GM23338 (cell line): ENCODE measurements around the gene FMN2. TPM values are rescaled to one million over a fixed set of nuclear protein-coding genes. Genes with fewer than 3 reads are reported as not detected.

ENCODE experiments used
- ATAC-seq: fragments of 200-7000 bp; cut with Tn5 transposase; 3 replicates; pipeline ENCODE4 v1.9.1; 2020
- DNase-seq: peaks from one replicate; pipeline ENCODE4 v3.0.0-alpha.2; 2015; ENCODE audit warnings: low spot score
- H2AFZ ChIP-seq: fragments of 200-600 bp; sonication (generic); 2 replicates; pipeline ENCODE4 v1.8.0; 2016; ENCODE audit warnings: antibody characterized with exemption, mild to moderate bottlenecking, moderate library complexity
- H3F3A ChIP-seq: fragments of 200-600 bp; sonication (generic); replicated peaks from 2 replicates; pipeline ENCODE4 v1.8.0; 2017; ENCODE audit warnings: antibody characterized with exemption, mixed run types, low read depth
- H3K27ac ChIP-seq: fragments of 200-600 bp; sonication (generic); 2 replicates; pipeline ENCODE4 v1.6.1; 2016; ENCODE audit warnings: low read depth
- H3K27me3 ChIP-seq: fragments of 200-600 bp; sonication (generic); 2 replicates; pipeline ENCODE4 v1.8.0; 2016; ENCODE audit warnings: mild to moderate bottlenecking, mixed run types, moderate library complexity; ENCODE audit not compliant: insufficient read depth
- H3K36me3 ChIP-seq: fragments of 200-600 bp; sonication (generic); 2 replicates; pipeline ENCODE4 v1.8.0; 2016; ENCODE audit warnings: mild to moderate bottlenecking; ENCODE audit not compliant: insufficient read depth
- H3K4me1 ChIP-seq: fragments of 200-600 bp; sonication (generic); 2 replicates; pipeline ENCODE4 v1.8.0; 2016; ENCODE audit warnings: mild to moderate bottlenecking, moderate library complexity; ENCODE audit not compliant: insufficient read depth
- H3K4me2 ChIP-seq: fragments of 200-600 bp; sonication (generic); 2 replicates; pipeline ENCODE4 v1.7.1; 2017; ENCODE audit warnings: mixed run types
- H3K4me3 ChIP-seq: fragments of 200-600 bp; sonication (generic); 2 replicates; pipeline ENCODE4 v1.6.1; 2016; ENCODE audit warnings: mixed run types
- H3K79me2 ChIP-seq: fragments of 200-600 bp; sonication (generic); replicated peaks from 2 replicates; pipeline ENCODE4 v1.8.0; 2017; ENCODE audit warnings: mild to moderate bottlenecking; ENCODE audit not compliant: insufficient read depth
- H3K9me2 ChIP-seq: fragments of 200-600 bp; sonication (generic); 2 replicates; pipeline ENCODE4 v1.8.0; 2017; ENCODE audit not compliant: insufficient read depth
- H4K20me1 ChIP-seq: fragments of 200-600 bp; sonication (generic); replicated peaks from 2 replicates; pipeline ENCODE4 v1.8.0; 2017; ENCODE audit warnings: mild to moderate bottlenecking; ENCODE audit not compliant: insufficient read depth
- H3K27ac Mint-ChIP-seq: 2 replicates; pipeline ENCODE4 v1.8.0; 2020; ENCODE audit warnings: inconsistent platforms, mild to moderate bottlenecking, moderate library complexity, mixed read lengths
- H3K27me3 Mint-ChIP-seq: 3 replicates; pipeline ENCODE4 v1.8.0; 2022; ENCODE audit warnings: low read depth, mild to moderate bottlenecking, moderate library complexity, mixed read lengths, inconsistent platforms; ENCODE audit not compliant: insufficient read depth, poor library complexity
- H3K36me3 Mint-ChIP-seq: 3 replicates; pipeline ENCODE4 v1.8.0; 2021; ENCODE audit warnings: low read depth, mild to moderate bottlenecking, inconsistent platforms, moderate library complexity, mixed read lengths
- H3K4me1 Mint-ChIP-seq: 3 replicates; pipeline ENCODE4 v1.8.0; 2020; ENCODE audit warnings: mild to moderate bottlenecking, inconsistent platforms, mixed read lengths
- H3K4me3 Mint-ChIP-seq: 3 replicates; pipeline ENCODE4 v1.8.0; 2021; ENCODE audit warnings: moderate library complexity, mild to moderate bottlenecking, inconsistent platforms, mixed read lengths
- H3K9me3 Mint-ChIP-seq: 3 replicates; pipeline ENCODE4 v1.8.0; 2020; ENCODE audit warnings: moderate library complexity, mild to moderate bottlenecking, inconsistent platforms, mixed read lengths
- EZH2 ChIP-seq: fragments of 200-600 bp; sonication (generic); IDR thresholded peaks from one replicate; pipeline ENCODE4 v1.8.0; 2017; ENCODE audit warnings: antibody characterized with exemption, mild to moderate bottlenecking, low read depth; ENCODE audit not compliant: unreplicated experiment
- EZH2phosphoT487 ChIP-seq: fragments of 200-600 bp; sonication (generic); IDR thresholded peaks from one replicate; pipeline ENCODE4 v1.8.1; 2018; ENCODE audit warnings: antibody characterized with exemption; ENCODE audit not compliant: unreplicated experiment
- JUNB ChIP-seq: IDR thresholded peaks from one replicate; pipeline ENCODE4 v1.6.1; 2016; ENCODE audit warnings: antibody characterized with exemption; ENCODE audit not compliant: unreplicated experiment
- NANOG ChIP-seq: IDR thresholded peaks from 2 replicates; pipeline ENCODE4 v1.6.1; 2016; ENCODE audit warnings: antibody characterized with exemption, borderline replicate concordance
- POLR2AphosphoS5 ChIP-seq: IDR thresholded peaks from 2 replicates; pipeline ENCODE4 v1.6.1; 2016; ENCODE audit warnings: antibody characterized with exemption, low read depth
- STAT1 ChIP-seq: IDR thresholded peaks from one replicate; pipeline ENCODE4 v1.6.1; 2016; ENCODE audit warnings: antibody characterized with exemption; ENCODE audit not compliant: unreplicated experiment
- ZNF114 ChIP-seq: fragments of 250-450 bp; sonication (Bioruptor Pico); IDR thresholded peaks from 2 replicates; pipeline ENCODE4 v1.5.0; 2020; ENCODE audit warnings: mild to moderate bottlenecking, moderate library complexity
- polyA plus RNA-seq: library from polyadenylated mRNA; unstranded; fragments of >200 nt; fragmentation: Nextera tagmentation; extraction: Ambion mirVana; gene quantifications from 2 replicates; pipeline ENCODE4 v1.2.1, GENCODE V29; 2016
- total RNA-seq: library from RNA; depleted of rRNA; stranded (reverse); fragments of >200 nt; shearing (Covaris generic); gene quantifications from 2 replicates; pipeline ENCODE4 v1.2.3, GENCODE V29; 2014
- TF ChIP-seq, protein P1 (sequence below): IDR thresholded peaks from 2 replicates; pipeline ENCODE4 v1.6.1; 2016; ENCODE audit warnings: antibody characterized with exemption
- TF ChIP-seq, protein P2 (sequence below): IDR thresholded peaks from one replicate; pipeline ENCODE4 v1.6.1; 2018; ENCODE audit warnings: antibody characterized with exemption; ENCODE audit not compliant: unreplicated experiment
- TF ChIP-seq, protein P3 (sequence below), 2 experiments: fragments of 200-600 bp in 1 of 2; sonication (generic) in 1 of 2; conservative IDR thresholded peaks; 2 replicates each; pipeline versions ENCODE4 v1.5.1 to v1.6.1; 2016 to 2017; ENCODE audit warnings: antibody characterized with exemption in 2 of 2, low read depth in 2 of 2, mild to moderate bottlenecking in 2 of 2, moderate library complexity in 1 of 2

Gene FMN2
- total and polyA plus RNA-seq, 2 experiments from 2014 or later = 1.5 to 2.5 TPM

DNA sequence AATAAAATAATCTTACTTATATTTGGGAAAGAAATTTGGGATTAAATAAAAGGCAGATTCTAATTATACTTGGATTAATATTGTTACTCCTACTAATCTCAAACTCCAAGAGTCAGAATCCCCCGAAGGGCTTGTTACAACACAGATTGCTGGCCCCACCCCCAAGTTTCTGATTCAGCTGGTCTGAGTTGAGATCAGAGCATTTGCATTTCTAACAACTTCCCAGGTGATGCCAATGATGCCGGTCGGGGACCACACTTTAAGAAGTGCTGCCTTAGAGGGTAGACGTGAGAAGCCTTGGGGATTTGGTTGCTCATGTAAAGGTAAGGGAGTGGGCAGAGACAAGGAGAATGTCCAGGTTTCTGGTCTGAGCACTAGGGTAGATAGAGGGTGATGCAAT lies 47.2 kb downstream of the FMN2 start (continued):
- TF ChIP-seq, protein P1, sequence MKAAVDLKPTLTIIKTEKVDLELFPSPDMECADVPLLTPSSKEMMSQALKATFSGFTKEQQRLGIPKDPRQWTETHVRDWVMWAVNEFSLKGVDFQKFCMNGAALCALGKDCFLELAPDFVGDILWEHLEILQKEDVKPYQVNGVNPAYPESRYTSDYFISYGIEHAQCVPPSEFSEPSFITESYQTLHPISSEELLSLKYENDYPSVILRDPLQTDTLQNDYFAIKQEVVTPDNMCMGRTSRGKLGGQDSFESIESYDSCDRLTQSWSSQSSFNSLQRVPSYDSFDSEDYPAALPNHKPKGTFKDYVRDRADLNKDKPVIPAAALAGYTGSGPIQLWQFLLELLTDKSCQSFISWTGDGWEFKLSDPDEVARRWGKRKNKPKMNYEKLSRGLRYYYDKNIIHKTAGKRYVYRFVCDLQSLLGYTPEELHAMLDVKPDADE = no peak
- TF ChIP-seq EZH2 = no peak
- TF ChIP-seq, protein P2, sequence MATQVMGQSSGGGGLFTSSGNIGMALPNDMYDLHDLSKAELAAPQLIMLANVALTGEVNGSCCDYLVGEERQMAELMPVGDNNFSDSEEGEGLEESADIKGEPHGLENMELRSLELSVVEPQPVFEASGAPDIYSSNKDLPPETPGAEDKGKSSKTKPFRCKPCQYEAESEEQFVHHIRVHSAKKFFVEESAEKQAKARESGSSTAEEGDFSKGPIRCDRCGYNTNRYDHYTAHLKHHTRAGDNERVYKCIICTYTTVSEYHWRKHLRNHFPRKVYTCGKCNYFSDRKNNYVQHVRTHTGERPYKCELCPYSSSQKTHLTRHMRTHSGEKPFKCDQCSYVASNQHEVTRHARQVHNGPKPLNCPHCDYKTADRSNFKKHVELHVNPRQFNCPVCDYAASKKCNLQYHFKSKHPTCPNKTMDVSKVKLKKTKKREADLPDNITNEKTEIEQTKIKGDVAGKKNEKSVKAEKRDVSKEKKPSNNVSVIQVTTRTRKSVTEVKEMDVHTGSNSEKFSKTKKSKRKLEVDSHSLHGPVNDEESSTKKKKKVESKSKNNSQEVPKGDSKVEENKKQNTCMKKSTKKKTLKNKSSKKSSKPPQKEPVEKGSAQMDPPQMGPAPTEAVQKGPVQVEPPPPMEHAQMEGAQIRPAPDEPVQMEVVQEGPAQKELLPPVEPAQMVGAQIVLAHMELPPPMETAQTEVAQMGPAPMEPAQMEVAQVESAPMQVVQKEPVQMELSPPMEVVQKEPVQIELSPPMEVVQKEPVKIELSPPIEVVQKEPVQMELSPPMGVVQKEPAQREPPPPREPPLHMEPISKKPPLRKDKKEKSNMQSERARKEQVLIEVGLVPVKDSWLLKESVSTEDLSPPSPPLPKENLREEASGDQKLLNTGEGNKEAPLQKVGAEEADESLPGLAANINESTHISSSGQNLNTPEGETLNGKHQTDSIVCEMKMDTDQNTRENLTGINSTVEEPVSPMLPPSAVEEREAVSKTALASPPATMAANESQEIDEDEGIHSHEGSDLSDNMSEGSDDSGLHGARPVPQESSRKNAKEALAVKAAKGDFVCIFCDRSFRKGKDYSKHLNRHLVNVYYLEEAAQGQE = no peak
- TF ChIP-seq STAT1 = no peak
- no peak for TF ChIP-seq JUNB
- TF ChIP-seq, protein P3, sequence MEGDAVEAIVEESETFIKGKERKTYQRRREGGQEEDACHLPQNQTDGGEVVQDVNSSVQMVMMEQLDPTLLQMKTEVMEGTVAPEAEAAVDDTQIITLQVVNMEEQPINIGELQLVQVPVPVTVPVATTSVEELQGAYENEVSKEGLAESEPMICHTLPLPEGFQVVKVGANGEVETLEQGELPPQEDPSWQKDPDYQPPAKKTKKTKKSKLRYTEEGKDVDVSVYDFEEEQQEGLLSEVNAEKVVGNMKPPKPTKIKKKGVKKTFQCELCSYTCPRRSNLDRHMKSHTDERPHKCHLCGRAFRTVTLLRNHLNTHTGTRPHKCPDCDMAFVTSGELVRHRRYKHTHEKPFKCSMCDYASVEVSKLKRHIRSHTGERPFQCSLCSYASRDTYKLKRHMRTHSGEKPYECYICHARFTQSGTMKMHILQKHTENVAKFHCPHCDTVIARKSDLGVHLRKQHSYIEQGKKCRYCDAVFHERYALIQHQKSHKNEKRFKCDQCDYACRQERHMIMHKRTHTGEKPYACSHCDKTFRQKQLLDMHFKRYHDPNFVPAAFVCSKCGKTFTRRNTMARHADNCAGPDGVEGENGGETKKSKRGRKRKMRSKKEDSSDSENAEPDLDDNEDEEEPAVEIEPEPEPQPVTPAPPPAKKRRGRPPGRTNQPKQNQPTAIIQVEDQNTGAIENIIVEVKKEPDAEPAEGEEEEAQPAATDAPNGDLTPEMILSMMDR (conservative IDR thresholded peaks at IDR 0.05; ENCODE audit: low read depth in 2 of 2) = no peak
- TF ChIP-seq EZH2phosphoT487 = no peak
- no peak for TF ChIP-seq NANOG
- TF ChIP-seq ZNF114 = no peak

DNA sequence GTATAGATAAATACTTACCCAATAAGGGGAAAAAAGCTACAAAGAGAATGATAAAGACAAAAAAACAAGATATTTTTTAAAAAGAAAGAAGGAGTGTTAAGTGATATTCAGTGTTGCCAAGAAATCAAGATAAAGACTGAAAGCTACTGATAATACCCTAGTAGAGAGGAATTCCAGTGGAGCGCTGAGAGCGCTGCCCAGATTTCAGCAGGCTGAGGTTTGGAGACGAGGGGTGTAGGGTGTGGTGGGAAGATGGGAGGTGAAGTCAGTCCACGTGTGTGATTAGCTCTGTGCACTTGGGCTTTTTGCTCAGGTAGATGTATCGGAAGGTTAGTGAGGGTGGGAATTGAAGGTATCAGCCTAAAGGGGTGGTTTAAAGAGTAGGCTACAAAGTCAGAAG lies 47.8 kb downstream of the FMN2 start:
- Mint-ChIP-seq H3K4me1 (peaks cover 24% of the 10 kb centered on the region), H3K9me3 (no peaks in the 10 kb centered on the region), H3K4me3 (no peak overlapping the region), H3K36me3 (no peaks in the 10 kb centered on the region), H3K27ac (no peak overlapping the region), H3K27me3 (peaks cover 2% of the 10 kb centered on the region)
- no peak for DNase-seq
- H3K27ac ChIP-seq = no peak overlapping the region
- no peaks in the 10 kb centered on the region for H3K27me3 ChIP-seq
- H3K9me2 ChIP-seq = no peaks in the 10 kb centered on the region
- no peak overlapping the region for H3K4me3 ChIP-seq
- H3K36me3 ChIP-seq = no peaks in the 10 kb centered on the region
- H3K4me1 ChIP-seq = peaks cover 4% of the 10 kb centered on the region
- H3F3A ChIP-seq = no peaks in the 10 kb centered on the region
- no peak for TF ChIP-seq POLR2AphosphoS5
- TF ChIP-seq ZNF114 = no peak
- H3K79me2 ChIP-seq = no peaks in the 10 kb centered on the region
- no peak for ATAC-seq
- H3K4me2 ChIP-seq = no peak overlapping the region
- H4K20me1 ChIP-seq = no peaks in the 10 kb centered on the region
- no peak overlapping the region for H2AFZ ChIP-seq
